Osteocyte (in vitro differentiated cells): ENCODE data around the gene RUBCN. TPM values are rescaled to one million over a fixed set of nuclear protein-coding genes. Genes with fewer than 3 reads are reported as not detected.

ENCODE experiments used
- DNase-seq: peaks from one replicate; pipeline ENCODE4 v3.0.0; 2021; ENCODE audit warnings: mixed read lengths; ENCODE audit not compliant: unreplicated experiment; ENCODE audit errors: extremely low spot score
- H3K27ac Mint-ChIP-seq: one replicate; pipeline ENCODE4 v1.8.0; 2021; ENCODE audit warnings: mild to moderate bottlenecking, mixed read lengths; ENCODE audit not compliant: unreplicated experiment
- H3K27me3 Mint-ChIP-seq: one replicate; pipeline ENCODE4 v1.8.0; 2021; ENCODE audit warnings: mixed read lengths; ENCODE audit not compliant: unreplicated experiment
- H3K36me3 Mint-ChIP-seq: one replicate; pipeline ENCODE4 v1.8.0; 2021; ENCODE audit warnings: mixed read lengths; ENCODE audit not compliant: unreplicated experiment
- H3K4me1 Mint-ChIP-seq: one replicate; pipeline ENCODE4 v1.8.0; 2021; ENCODE audit warnings: mixed read lengths; ENCODE audit not compliant: unreplicated experiment
- H3K4me3 Mint-ChIP-seq: one replicate; pipeline ENCODE4 v1.8.0; 2021; ENCODE audit warnings: mild to moderate bottlenecking, moderate library complexity, mixed read lengths; ENCODE audit not compliant: unreplicated experiment
- H3K9me3 Mint-ChIP-seq: one replicate; pipeline ENCODE4 v1.8.0; 2021; ENCODE audit warnings: mixed read lengths; ENCODE audit not compliant: unreplicated experiment
- total RNA-seq: library from RNA; stranded (reverse); gene quantifications from 2 replicates; pipeline ENCODE4 v1.2.1, GENCODE V29; 2021
- TF ChIP-seq, protein P1 (sequence below): fragments of 200-600 bp; sonication (generic); IDR thresholded peaks from 2 replicates; pipeline ENCODE4 v1.5.0; 2021; ENCODE audit warnings: antibody characterized with exemption, mild to moderate bottlenecking, moderate library complexity

Gene RUBCN
- total RNA-seq, 1 donor from 2014 or later, result 30.3 TPM

DNA sequence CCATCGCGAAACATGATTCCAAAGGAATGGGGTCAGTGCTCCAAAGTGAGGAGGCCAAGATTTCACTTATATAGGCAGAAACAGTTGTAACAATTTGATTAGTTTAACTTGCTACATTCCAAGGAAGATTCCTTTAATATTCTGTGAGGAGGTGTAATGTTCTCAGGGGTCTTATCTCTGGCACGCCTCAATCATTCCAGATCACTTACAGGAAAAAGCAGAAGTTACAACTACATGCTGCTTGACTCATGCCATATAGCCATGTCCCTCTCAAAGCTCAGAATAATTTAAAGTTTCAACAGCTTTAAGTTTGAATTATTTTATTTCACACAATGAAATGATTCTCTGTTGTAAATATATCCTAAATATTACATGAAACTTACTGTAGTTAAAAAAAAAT, 9.5 kb upstream of the RUBCN start:
- TF ChIP-seq, protein P1, sequence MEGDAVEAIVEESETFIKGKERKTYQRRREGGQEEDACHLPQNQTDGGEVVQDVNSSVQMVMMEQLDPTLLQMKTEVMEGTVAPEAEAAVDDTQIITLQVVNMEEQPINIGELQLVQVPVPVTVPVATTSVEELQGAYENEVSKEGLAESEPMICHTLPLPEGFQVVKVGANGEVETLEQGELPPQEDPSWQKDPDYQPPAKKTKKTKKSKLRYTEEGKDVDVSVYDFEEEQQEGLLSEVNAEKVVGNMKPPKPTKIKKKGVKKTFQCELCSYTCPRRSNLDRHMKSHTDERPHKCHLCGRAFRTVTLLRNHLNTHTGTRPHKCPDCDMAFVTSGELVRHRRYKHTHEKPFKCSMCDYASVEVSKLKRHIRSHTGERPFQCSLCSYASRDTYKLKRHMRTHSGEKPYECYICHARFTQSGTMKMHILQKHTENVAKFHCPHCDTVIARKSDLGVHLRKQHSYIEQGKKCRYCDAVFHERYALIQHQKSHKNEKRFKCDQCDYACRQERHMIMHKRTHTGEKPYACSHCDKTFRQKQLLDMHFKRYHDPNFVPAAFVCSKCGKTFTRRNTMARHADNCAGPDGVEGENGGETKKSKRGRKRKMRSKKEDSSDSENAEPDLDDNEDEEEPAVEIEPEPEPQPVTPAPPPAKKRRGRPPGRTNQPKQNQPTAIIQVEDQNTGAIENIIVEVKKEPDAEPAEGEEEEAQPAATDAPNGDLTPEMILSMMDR, result no peak
- Mint-ChIP-seq H3K4me3 (no peak overlapping the region), H3K9me3 (no peaks in the 10 kb centered on the region), H3K4me1 (peaks cover 9% of the 10 kb centered on the region), H3K27ac (no peak overlapping the region), H3K27me3 (no peaks in the 10 kb centered on the region), H3K36me3 (no peaks in the 10 kb centered on the region)
- no peak for DNase-seq

DNA sequence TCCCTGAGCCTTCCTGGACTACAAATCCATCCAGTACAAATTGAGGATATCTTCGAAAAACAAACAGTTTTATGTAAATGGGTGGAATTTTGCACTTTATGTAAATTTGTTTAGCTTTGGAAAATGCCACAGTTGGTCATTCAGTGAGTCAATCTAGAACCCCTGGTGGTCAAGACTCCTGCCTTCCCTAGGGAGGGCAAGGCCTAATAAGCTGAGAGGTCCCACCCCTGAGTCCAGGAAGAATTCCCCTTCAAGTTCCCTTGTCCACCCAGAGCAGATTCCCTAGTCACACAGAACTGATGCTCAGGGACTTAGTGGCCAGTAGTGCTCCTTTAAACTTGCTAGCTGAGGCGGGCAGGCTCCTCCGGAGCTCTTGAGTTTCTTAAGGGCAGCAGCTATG, 6.1 kb upstream of the RUBCN start:
- Mint-ChIP-seq H3K27me3 (no peaks in the 10 kb centered on the region), H3K36me3 (no peaks in the 10 kb centered on the region), H3K4me3 (no peak overlapping the region), H3K27ac (no peak overlapping the region), H3K9me3 (no peaks in the 10 kb centered on the region), H3K4me1 (peaks cover 4% of the 10 kb centered on the region)
- no peak for DNase-seq
- TF ChIP-seq, protein P1, result no peak

DNA sequence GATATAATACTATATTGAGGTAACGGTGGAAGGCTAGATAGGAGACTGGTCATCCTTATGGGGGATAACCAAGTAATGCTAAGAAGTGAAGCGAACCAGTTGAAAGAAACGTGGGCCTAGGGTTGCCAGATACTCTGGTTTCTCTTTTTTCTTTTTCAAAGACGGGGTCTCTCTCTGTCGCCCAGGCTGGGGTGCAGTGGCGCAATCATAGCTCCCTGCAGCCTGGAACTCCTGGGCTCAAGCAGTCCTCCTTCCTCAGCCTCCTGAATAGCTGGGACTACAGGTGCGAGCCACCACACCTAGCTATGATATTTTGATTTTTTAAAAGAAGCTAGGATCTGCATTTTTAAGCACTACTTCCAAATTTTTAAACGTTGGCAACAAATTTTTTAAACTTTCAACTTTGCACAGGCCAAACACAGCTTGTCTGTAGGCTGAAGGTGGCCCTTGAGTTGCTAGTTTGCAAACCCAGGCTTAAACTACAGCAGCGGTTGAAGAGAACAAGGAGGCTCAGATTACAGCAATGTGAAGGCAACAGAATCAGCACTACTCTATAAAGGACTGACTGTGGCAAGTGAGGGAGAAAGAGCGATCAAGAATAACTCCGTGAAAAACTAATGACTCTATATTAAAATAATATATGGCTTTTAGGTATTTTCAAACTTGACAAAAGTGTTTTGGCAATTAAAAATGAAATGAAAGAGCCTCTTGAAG, 1.2 kb upstream of the RUBCN start:
- DNase-seq, result no peak
- Mint-ChIP-seq H3K27me3 (no peaks in the 10 kb centered on the region), H3K27ac (peak overlapping the region; percentile 85), H3K4me3 (peak overlapping the region; percentile 95), H3K4me1 (peaks cover 27% of the 10 kb centered on the region), H3K9me3 (no peaks in the 10 kb centered on the region), H3K36me3 (no peaks in the 10 kb centered on the region)
- TF ChIP-seq, protein P1, result no peak

DNA sequence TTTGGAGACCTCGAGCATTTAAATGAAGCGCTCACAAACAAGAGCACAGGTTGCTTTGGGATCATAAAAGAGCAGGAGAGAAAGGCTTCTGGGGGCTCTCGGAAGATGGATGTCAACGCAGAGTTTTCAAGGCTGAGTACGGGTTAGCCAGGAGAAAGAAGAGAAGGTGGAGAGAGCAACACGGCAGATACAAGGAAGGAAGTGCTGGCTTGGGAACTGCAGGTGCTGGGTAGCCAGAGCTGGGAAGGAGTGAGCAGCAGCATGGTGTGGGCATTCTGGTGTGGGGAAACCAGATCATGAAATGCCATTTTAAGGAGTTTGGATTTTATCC, 580 bp upstream of the RUBCN start:
- Mint-ChIP-seq H3K27ac (peak overlapping the region; percentile 85), H3K9me3 (no peaks in the 10 kb centered on the region), H3K4me3 (peak overlapping the region; percentile 95), H3K27me3 (no peaks in the 10 kb centered on the region), H3K4me1 (peaks cover 27% of the 10 kb centered on the region), H3K36me3 (no peaks in the 10 kb centered on the region)
- no peak for DNase-seq
- TF ChIP-seq, protein P1, result no peak

DNA sequence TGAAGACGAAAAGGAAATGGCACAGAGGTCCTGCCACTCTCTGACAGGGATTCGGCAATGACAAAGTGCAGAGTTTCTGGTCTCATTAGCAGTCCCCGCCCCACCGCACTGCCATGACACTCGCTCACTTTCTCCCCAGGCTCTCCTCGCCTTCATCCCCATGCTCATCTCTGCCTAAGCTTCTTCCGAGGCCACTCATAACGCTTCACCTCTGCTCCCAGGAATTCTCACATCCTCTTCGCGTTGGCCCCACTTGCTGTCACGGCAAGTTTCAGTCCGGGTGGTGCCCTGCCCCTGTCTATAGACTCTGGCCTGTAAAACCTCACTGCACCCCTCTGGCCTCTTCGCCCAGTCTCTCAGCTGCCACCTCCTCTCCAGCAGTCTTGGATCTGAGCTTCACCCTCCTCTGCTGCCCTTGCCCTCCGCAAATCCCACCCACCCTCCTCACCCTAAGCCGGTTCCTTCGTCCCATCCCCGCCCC, 654 bp downstream of the RUBCN start:
- no peaks in the 10 kb centered on the region for H3K9me3 Mint-ChIP-seq
- DNase-seq, result no peak
- H3K36me3 Mint-ChIP-seq, result no peaks in the 10 kb centered on the region
- H3K27ac Mint-ChIP-seq, result peak overlapping the region; percentile 79
- TF ChIP-seq, protein P1, result no peak
- peaks cover 27% of the 10 kb centered on the region for H3K4me1 Mint-ChIP-seq
- H3K4me3 Mint-ChIP-seq, result peak overlapping the region; percentile 95
- H3K27me3 Mint-ChIP-seq, result no peaks in the 10 kb centered on the region
